Trophoblast cell (in vitro differentiated cells and primary cell): ENCODE data around the gene KAT6B.
A peak's percentile ranks its signal among the peaks of the same experiment; 100 is the strongest.

Experiments
- DNase-seq, 2 donors: peaks; one replicate each; pipeline ENCODE4 v3.0.0-alpha.2; 2016
- H2AFZ ChIP-seq: 2 replicates; pipeline ENCODE4 v1.6.1; 2013; ENCODE audit warnings: low read length, moderate library complexity, mild to moderate bottlenecking; ENCODE audit not compliant: insufficient read depth, poor library complexity
- H2AK5ac ChIP-seq: 2 replicates; pipeline ENCODE4 v1.6.1; 2013; ENCODE audit warnings: mild to moderate bottlenecking, low read length
- H2BK120ac ChIP-seq: 2 replicates; pipeline ENCODE4 v1.6.1; 2013; ENCODE audit warnings: low read length, mild to moderate bottlenecking, moderate library complexity; ENCODE audit not compliant: insufficient read depth, poor library complexity
- H2BK12ac ChIP-seq: 2 replicates; pipeline ENCODE4 v1.6.1; 2013; ENCODE audit warnings: mild to moderate bottlenecking, low read length, moderate library complexity
- H2BK5ac ChIP-seq: 2 replicates; pipeline ENCODE4 v1.6.1; 2013; ENCODE audit warnings: low read length, low read depth, moderate library complexity, mild to moderate bottlenecking; ENCODE audit not compliant: poor library complexity
- H3K14ac ChIP-seq: 2 replicates; pipeline ENCODE4 v1.6.1; 2013; ENCODE audit warnings: mild to moderate bottlenecking, low read length
- H3K18ac ChIP-seq: 2 replicates; pipeline ENCODE4 v1.6.1; 2013; ENCODE audit warnings: mild to moderate bottlenecking, low read length
- H3K23ac ChIP-seq: 2 replicates; pipeline ENCODE4 v1.6.1; 2013; ENCODE audit warnings: low read length
- H3K27ac ChIP-seq: 2 replicates; pipeline ENCODE4 v1.5.1; 2013; ENCODE audit warnings: low read depth, mild to moderate bottlenecking, inconsistent platforms, low read length, moderate library complexity
- H3K27me3 ChIP-seq: 2 replicates; pipeline ENCODE4 v1.6.1; 2013; ENCODE audit warnings: inconsistent platforms, mild to moderate bottlenecking, low read length, moderate library complexity; ENCODE audit not compliant: insufficient read depth
- H3K36me3 ChIP-seq, 2 experiments: 1 replicate in 1 of 2; 2 replicates in 1 of 2; pipeline ENCODE4 v1.6.1; 2013; ENCODE audit warnings: low read length in 2 of 2, mild to moderate bottlenecking in 2 of 2, moderate library complexity in 1 of 2; ENCODE audit not compliant: insufficient read depth in 2 of 2, control insufficient read depth in 1 of 2
- H3K4ac ChIP-seq: 2 replicates; pipeline ENCODE4 v1.6.1; 2013; ENCODE audit warnings: low read depth, mild to moderate bottlenecking, low read length, moderate library complexity
- H3K4me1 ChIP-seq, 2 experiments: 1 replicate in 1 of 2; 2 replicates in 1 of 2; pipeline ENCODE4 v1.6.1; 2013; ENCODE audit warnings: low read length in 2 of 2, mild to moderate bottlenecking in 2 of 2, moderate library complexity in 1 of 2; ENCODE audit not compliant: insufficient read depth in 2 of 2, control insufficient read depth in 1 of 2
- H3K4me2 ChIP-seq: 2 replicates; pipeline ENCODE4 v1.6.1; 2013; ENCODE audit warnings: inconsistent platforms, mild to moderate bottlenecking, low read length, moderate library complexity
- H3K4me3 ChIP-seq: 2 replicates; pipeline ENCODE4 v1.5.1; 2013; ENCODE audit warnings: mild to moderate bottlenecking, low read depth, low read length, inconsistent platforms
- H3K79me1 ChIP-seq: one replicate; pipeline ENCODE4 v1.6.1; 2013; ENCODE audit warnings: low read length
- H3K79me2 ChIP-seq: 2 replicates; pipeline ENCODE4 v1.6.1; 2013; ENCODE audit warnings: low read length, mild to moderate bottlenecking; ENCODE audit not compliant: control insufficient read depth, insufficient read depth, poor library complexity
- H3K9ac ChIP-seq: 2 replicates; pipeline ENCODE4 v1.6.1; 2013; ENCODE audit warnings: mild to moderate bottlenecking, low read length
- H3K9me3 ChIP-seq: 2 replicates; pipeline ENCODE4 v1.6.1; 2013; ENCODE audit warnings: low read depth, mild to moderate bottlenecking, control low read depth, inconsistent platforms, low read length; ENCODE audit not compliant: insufficient read depth
- H4K12ac ChIP-seq: 2 replicates; pipeline ENCODE4 v1.6.1; 2013; ENCODE audit warnings: low read depth, mild to moderate bottlenecking, low read length, moderate library complexity
- H4K8ac ChIP-seq: 2 replicates; pipeline ENCODE4 v1.6.1; 2013; ENCODE audit warnings: low read depth, mild to moderate bottlenecking, low read length, moderate library complexity
- H4K91ac ChIP-seq: one replicate; pipeline ENCODE4 v1.6.1; 2013; ENCODE audit warnings: low read depth, mild to moderate bottlenecking, low read length, moderate library complexity
- WGBS: extraction: QIAGEN DNeasy Blood & Tissue Kit; methylation state at CpG from one replicate; pipeline ENCODE4 v1.1.7; 2013; ENCODE audit warnings: missing lambda C conversion rate; ENCODE audit not compliant: insufficient read length, insufficient coverage; ENCODE audit errors: extremely low coverage; 5-methylcytosine and 5-hydroxymethylcytosine counted together

The KAT6B gene

GRCh38 chr10:74955796-74956195 is 129.4 kb downstream of the KAT6B start:
- Histone ChIP-seq H3K4ac (no peak overlapping the region), H3K23ac (no peak overlapping the region), H4K91ac (no peak overlapping the region), H3K36me3 (no peaks in the 10 kb centered on the region), H2AFZ (no peak overlapping the region), H3K27me3 (no peaks in the 10 kb centered on the region), H3K14ac (no peak overlapping the region), H2AK5ac (no peak overlapping the region), H2BK12ac (no peak overlapping the region), H2BK5ac (no peak overlapping the region), H3K18ac (no peak overlapping the region), H3K4me3 (no peak overlapping the region), H3K4me2 (no peak overlapping the region), H4K8ac (no peak overlapping the region), H3K9ac (no peak overlapping the region), H3K79me1 (no peaks in the 10 kb centered on the region), H2BK120ac (no peak overlapping the region), H3K4me1 (no peaks in the 10 kb centered on the region), H3K27ac (no peak overlapping the region), H3K9me3 (no peaks in the 10 kb centered on the region), H4K12ac (no peak overlapping the region), H3K79me2 (no peaks in the 10 kb centered on the region)
- DNase-seq: no peak
- no CpG with 5 or more reads among the region's 5 CpGs for WGBS

DNA sequence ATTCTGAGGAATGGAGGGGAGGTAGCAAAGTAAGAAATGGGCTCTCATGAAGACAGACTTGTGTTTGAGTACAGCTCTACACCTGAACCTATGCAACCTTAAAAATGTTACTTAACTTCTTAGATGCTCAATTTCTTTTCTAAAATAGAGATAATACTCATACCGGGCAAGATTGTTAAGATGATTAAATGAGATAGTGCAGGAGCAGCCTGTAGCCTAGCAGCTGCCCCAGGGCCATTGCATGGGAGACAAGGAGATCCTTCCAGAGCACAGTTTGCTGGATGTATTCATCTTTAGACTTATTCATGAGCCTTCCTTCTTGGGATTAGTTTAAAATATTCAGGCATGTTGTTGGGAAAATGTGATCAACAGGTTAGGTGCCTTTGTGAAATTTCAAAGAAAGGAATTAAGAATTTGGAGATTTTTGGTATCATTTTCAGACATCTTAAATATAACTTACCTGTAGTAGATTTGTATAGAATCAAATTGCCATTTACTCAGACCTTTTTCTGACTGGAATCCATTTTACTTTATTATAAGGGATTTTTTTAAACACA is 130.2 kb downstream of the KAT6B start:
- Histone ChIP-seq H2AFZ (no peak overlapping the region), H3K79me2 (no peaks in the 10 kb centered on the region), H3K79me1 (no peaks in the 10 kb centered on the region), H3K18ac (no peak overlapping the region), H3K14ac (no peak overlapping the region), H2BK5ac (no peak overlapping the region), H3K27ac (no peak overlapping the region), H4K12ac (no peak overlapping the region), H3K4me2 (no peak overlapping the region), H4K91ac (no peak overlapping the region), H3K27me3 (no peaks in the 10 kb centered on the region), H3K23ac (no peak overlapping the region), H3K36me3 (no peaks in the 10 kb centered on the region), H3K4me1 (no peaks in the 10 kb centered on the region), H2BK12ac (no peak overlapping the region), H2AK5ac (no peak overlapping the region), H3K4ac (no peak overlapping the region), H3K9ac (no peak overlapping the region), H4K8ac (no peak overlapping the region), H3K9me3 (no peaks in the 10 kb centered on the region), H2BK120ac (no peak overlapping the region), H3K4me3 (no peak overlapping the region)
- no CpG with 5 or more reads among the region's 1 CpG for WGBS
- peak in 1 of 2 donors; percentile 39 for DNase-seq

- Histone ChIP-seq H3K23ac (no peak overlapping the region), H4K8ac (no peak overlapping the region)
- no CpG with 5 or more reads among the region's 9 CpGs for WGBS
These were observed 131.0 kb downstream of the KAT6B start for GRCh38 chr10:74957285-74957961.

GRCh38 chr10:74958316-74958715 is 131.9 kb downstream of the KAT6B start:
- H3K23ac ChIP-seq: no peak overlapping the region
- no peak overlapping the region for H2BK12ac ChIP-seq
- no peak overlapping the region for H3K4me2 ChIP-seq
- no peaks in the 10 kb centered on the region for H3K79me1 ChIP-seq
- H4K8ac ChIP-seq: no peak overlapping the region
- no peaks in the 10 kb centered on the region for H3K4me1 ChIP-seq
- H2BK5ac ChIP-seq: no peak overlapping the region
- no peak overlapping the region for H2AFZ ChIP-seq
- no peak overlapping the region for H3K14ac ChIP-seq
- no peak overlapping the region for H2BK120ac ChIP-seq
- H3K27me3 ChIP-seq: no peaks in the 10 kb centered on the region
- H3K9ac ChIP-seq: no peak overlapping the region
- no peaks in the 10 kb centered on the region for H3K36me3 ChIP-seq
- WGBS: no CpG with 5 or more reads among the region's 3 CpGs
- H2AK5ac ChIP-seq: no peak overlapping the region
- no peak overlapping the region for H4K91ac ChIP-seq
- no peak overlapping the region for H4K12ac ChIP-seq
- no peak overlapping the region for H3K18ac ChIP-seq
- H3K9me3 ChIP-seq: no peaks in the 10 kb centered on the region
- no peak overlapping the region for H3K4me3 ChIP-seq
- H3K27ac ChIP-seq: no peak overlapping the region
- no peaks in the 10 kb centered on the region for H3K79me2 ChIP-seq
- H3K4ac ChIP-seq: no peak overlapping the region
- DNase-seq: no peak

More at GRCh38 chr10:74957285-74957961, 131.0 kb downstream of the KAT6B start:
- no peak overlapping the region for H2AK5ac ChIP-seq
- H3K18ac ChIP-seq: no peak overlapping the region
- H3K27me3 ChIP-seq: no peaks in the 10 kb centered on the region
- no peak overlapping the region for H2BK5ac ChIP-seq
- no peaks in the 10 kb centered on the region for H3K9me3 ChIP-seq
- H2AFZ ChIP-seq: no peak overlapping the region
- no peak overlapping the region for H2BK12ac ChIP-seq
- no peak overlapping the region for H3K27ac ChIP-seq
- no peaks in the 10 kb centered on the region for H3K36me3 ChIP-seq
- no peak for DNase-seq
- H3K4me2 ChIP-seq: no peak overlapping the region
- H4K91ac ChIP-seq: no peak overlapping the region
- no peaks in the 10 kb centered on the region for H3K4me1 ChIP-seq
- no peak overlapping the region for H4K12ac ChIP-seq
- H2BK120ac ChIP-seq: no peak overlapping the region
- H3K4ac ChIP-seq: no peak overlapping the region
- no peak overlapping the region for H3K14ac ChIP-seq
- no peak overlapping the region for H3K9ac ChIP-seq
- no peaks in the 10 kb centered on the region for H3K79me2 ChIP-seq
- H3K79me1 ChIP-seq: no peaks in the 10 kb centered on the region
- H3K4me3 ChIP-seq: no peak overlapping the region
